ENCODE data around the gene NALCN.

GRCh38 chr13:101394605-101395004, 21.7 kb downstream of the NALCN start:
- TF ChIP-seq POLR2AphosphoS5 (IDR thresholded peaks at IDR 0.05; ENCODE audit: low read depth, low read length) (no peak), RAD21 (IDR thresholded peaks at IDR 0.05 in 1 of 2, conservative IDR thresholded peaks at IDR 0.05 in 1 of 2; ENCODE audit: low read depth in 2 of 2, low read length in 2 of 2) (no peak)

Measured in H1 (cell line).